GM20000 (cell line): ENCODE results near the gene OAS3.

Experiments
- DNase-seq: peaks from one replicate; pipeline ENCODE4 v3.0.0; 2012; ENCODE audit warnings: low spot score
- TF ChIP-seq, protein P1 (sequence below): IDR thresholded peaks from 2 replicates; pipeline ENCODE4 v1.5.1; 2012; ENCODE audit warnings: mild to moderate bottlenecking, control low read depth; ENCODE audit errors: extremely low read depth, missing control alignments

Gene OAS3

DNA sequence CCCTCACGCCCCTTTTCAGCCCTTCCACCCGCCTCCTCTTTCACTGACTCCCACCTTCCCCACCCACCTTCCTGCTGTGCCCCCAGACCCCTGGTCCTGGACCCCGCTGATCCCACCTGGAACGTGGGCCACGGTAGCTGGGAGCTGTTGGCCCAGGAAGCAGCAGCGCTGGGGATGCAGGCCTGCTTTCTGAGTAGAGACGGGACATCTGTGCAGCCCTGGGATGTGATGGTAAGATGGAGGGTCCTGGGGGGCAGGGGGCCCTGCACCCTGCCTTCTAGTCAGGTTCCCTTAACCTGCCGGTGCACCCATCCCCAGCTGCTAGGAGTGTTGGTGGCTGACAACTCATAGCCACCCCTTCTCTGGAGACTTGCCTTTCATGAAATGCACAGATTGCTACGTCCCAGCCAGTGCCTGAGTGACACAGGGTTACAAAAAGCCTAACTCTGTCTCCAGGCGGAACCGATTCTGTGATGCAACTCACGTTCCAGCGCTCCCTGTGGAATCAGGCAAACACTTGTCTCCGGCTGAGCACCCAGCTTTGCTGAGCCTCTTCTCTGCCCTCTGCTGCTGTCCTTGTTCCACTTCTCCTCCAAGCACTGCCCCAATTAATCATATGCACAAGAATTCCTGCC lies 25.1 kb downstream of the OAS3 start:
- TF ChIP-seq, protein P1, sequence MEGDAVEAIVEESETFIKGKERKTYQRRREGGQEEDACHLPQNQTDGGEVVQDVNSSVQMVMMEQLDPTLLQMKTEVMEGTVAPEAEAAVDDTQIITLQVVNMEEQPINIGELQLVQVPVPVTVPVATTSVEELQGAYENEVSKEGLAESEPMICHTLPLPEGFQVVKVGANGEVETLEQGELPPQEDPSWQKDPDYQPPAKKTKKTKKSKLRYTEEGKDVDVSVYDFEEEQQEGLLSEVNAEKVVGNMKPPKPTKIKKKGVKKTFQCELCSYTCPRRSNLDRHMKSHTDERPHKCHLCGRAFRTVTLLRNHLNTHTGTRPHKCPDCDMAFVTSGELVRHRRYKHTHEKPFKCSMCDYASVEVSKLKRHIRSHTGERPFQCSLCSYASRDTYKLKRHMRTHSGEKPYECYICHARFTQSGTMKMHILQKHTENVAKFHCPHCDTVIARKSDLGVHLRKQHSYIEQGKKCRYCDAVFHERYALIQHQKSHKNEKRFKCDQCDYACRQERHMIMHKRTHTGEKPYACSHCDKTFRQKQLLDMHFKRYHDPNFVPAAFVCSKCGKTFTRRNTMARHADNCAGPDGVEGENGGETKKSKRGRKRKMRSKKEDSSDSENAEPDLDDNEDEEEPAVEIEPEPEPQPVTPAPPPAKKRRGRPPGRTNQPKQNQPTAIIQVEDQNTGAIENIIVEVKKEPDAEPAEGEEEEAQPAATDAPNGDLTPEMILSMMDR: no peak
- DNase-seq: no peak

DNA sequence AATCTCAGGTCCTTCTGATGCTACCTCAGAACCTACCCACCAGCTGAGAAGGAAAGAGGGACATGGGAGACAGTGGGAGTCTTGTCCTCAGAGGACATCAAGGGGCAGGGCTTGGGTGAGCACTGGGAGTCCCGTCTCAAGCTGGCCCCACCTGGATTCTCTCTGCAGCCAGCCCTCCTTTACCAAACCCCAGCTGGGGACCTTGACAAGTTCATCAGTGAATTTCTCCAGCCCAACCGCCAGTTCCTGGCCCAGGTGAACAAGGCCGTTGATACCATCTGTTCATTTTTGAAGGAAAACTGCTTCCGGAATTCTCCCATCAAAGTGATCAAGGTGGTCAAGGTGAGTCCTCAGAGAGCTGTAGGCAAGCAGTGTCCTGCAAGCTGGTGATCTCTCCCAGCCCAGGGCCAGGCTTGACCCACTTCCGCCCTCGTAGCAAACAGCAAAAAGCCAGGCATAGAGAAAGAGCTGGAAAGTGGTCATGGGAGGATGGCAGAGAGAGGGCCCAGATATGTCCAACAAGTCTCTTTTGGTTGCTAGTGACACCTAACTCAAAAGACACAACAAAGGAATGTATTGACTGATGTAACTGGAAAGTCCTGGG lies 25.9 kb downstream of the OAS3 start:
- no peak for DNase-seq
- TF ChIP-seq, protein P1: no peak

DNA sequence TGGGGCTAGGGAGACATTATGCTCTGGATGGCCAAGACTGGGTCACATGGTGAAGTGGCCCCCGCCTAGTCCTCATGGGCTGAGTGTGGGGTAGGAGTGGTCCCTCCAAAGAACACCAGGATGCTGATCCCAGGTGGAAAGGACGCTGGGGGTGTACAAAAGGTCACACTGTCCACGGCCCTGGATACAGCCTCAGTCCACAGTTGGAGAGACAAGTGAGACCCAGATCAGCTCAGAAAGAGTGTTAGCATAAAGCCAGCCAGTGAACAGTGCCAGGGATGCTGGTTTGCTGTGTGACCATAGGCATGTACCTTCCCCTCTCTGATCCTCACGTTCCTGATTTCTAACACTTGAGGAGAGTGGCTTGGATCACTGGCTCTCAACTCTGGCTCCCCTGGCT lies 26.6 kb downstream of the OAS3 start:
- no peak for DNase-seq
- TF ChIP-seq, protein P1: no peak

DNA sequence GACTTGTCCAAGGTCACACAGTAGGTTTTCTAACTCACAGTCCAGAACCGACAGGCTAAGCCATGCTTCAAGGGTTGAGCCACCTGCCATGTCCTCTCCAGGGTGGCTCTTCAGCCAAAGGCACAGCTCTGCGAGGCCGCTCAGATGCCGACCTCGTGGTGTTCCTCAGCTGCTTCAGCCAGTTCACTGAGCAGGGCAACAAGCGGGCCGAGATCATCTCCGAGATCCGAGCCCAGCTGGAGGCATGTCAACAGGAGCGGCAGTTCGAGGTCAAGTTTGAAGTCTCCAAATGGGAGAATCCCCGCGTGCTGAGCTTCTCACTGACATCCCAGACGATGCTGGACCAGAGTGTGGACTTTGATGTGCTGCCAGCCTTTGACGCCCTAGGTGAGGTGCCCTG lies 27.4 kb downstream of the OAS3 start:
- no peak for DNase-seq
- TF ChIP-seq, protein P1: no peak

DNA sequence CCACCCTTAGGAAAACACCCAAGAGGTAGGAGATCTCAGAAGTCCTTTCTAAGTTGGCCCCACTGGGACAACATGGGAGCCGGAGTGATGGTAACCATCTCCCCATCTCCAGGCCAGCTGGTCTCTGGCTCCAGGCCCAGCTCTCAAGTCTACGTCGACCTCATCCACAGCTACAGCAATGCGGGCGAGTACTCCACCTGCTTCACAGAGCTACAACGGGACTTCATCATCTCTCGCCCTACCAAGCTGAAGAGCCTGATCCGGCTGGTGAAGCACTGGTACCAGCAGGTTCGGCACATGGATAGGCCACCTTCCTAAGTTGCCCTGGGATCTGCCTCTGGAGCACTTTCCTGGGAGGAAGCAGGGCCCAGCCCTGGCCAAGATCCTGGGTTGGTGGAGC lies 29.0 kb downstream of the OAS3 start:
- TF ChIP-seq, protein P1: no peak
- no peak for DNase-seq

DNA sequence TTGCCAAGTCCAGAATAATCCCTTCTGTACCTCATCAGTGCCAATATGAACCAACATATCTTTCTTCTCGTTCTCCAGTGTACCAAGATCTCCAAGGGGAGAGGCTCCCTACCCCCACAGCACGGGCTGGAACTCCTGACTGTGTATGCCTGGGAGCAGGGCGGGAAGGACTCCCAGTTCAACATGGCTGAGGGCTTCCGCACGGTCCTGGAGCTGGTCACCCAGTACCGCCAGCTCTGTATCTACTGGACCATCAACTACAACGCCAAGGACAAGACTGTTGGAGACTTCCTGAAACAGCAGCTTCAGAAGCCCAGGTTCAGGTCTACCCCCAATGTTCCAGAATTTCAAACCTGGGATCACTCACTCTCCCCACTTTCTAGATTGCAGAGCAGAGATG lies 29.6 kb downstream of the OAS3 start:
- no peak for DNase-seq
- TF ChIP-seq, protein P1: no peak

DNA sequence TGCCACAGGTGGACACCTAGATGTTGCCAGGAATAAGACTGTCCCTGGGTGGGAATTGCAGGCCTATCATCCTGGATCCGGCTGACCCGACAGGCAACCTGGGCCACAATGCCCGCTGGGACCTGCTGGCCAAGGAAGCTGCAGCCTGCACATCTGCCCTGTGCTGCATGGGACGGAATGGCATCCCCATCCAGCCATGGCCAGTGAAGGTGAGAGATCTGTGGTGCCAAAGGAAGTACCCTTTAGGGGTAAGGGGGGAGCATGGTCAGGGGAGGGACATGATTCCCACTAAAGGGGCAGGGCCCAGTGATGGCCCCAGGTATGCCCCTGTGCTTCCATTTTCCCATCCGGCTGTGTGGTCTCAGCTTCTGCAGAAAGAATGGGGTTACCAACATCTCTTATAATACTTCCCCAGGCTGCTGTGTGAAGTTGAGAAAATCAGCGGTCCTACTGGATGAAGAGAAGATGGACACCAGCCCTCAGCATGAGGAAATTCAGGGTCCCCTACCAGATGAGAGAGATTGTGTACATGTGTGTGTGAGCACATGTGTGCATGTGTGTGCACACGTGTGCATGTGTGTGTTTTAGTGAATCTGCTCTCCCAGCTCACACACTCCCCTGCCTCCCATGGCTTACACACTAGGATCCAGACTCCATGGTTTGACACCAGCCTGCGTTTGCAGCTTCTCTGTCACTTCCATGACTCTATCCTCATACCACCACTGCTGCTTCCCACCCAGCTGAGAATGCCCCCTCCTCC lies 31.5 kb downstream of the OAS3 start:
- no peak for DNase-seq
- TF ChIP-seq, protein P1: no peak
